ENCODE data around the gene INO80C. TPM values are rescaled to one million over a fixed set of nuclear protein-coding genes. Genes with fewer than 3 reads are reported as not detected.

INO80C gene
- total RNA-seq, 1 donor, result 4.8 TPM

- H3K4me3 ChIP-seq (ENCODE audit: low read depth, low read length), result no peak overlapping the region
- DNase-seq (ENCODE audit: low read depth), result no peak
- TF ChIP-seq, protein P1, sequence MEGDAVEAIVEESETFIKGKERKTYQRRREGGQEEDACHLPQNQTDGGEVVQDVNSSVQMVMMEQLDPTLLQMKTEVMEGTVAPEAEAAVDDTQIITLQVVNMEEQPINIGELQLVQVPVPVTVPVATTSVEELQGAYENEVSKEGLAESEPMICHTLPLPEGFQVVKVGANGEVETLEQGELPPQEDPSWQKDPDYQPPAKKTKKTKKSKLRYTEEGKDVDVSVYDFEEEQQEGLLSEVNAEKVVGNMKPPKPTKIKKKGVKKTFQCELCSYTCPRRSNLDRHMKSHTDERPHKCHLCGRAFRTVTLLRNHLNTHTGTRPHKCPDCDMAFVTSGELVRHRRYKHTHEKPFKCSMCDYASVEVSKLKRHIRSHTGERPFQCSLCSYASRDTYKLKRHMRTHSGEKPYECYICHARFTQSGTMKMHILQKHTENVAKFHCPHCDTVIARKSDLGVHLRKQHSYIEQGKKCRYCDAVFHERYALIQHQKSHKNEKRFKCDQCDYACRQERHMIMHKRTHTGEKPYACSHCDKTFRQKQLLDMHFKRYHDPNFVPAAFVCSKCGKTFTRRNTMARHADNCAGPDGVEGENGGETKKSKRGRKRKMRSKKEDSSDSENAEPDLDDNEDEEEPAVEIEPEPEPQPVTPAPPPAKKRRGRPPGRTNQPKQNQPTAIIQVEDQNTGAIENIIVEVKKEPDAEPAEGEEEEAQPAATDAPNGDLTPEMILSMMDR (IDR thresholded peaks at IDR 0.05; ENCODE audit: insufficient read depth, low read length), result no peak
Measured at GRCh38 chr18:35469725-35470124, 28.0 kb downstream of the INO80C start.

DNA sequence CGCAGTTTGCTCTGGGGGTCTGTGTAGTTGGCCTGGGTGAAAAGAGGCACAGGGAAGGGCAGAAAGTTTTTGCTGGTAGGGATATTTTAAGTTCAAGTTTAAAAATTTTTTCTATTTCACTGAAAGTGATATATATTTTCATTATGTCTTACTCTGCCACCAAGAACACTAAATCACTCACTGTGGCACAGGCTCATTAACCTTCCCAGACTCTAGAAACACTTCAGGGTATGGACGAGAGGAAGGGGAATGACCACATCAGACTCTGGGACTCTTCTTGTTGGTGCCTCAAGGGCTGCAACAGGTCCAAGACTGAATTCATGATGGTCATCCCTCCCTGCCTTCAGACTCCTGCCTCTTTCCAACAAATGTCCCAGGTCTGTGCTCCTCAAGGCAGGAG, 29.0 kb downstream of the INO80C start:
- TF ChIP-seq, protein P1 (IDR thresholded peaks at IDR 0.05; ENCODE audit: insufficient read depth, low read length), result no peak
- no peak for DNase-seq (ENCODE audit: low read depth)
- H3K4me3 ChIP-seq (ENCODE audit: low read depth, low read length), result no peak overlapping the region

GRCh38 chr18:35467624-35468016, 30.1 kb downstream of the INO80C start:
- TF ChIP-seq, protein P1 (IDR thresholded peaks at IDR 0.05; ENCODE audit: insufficient read depth, low read length), result no peak
- no peak overlapping the region for H3K4me3 ChIP-seq (ENCODE audit: low read depth, low read length)
- DNase-seq (ENCODE audit: low read depth), result no peak

DNA sequence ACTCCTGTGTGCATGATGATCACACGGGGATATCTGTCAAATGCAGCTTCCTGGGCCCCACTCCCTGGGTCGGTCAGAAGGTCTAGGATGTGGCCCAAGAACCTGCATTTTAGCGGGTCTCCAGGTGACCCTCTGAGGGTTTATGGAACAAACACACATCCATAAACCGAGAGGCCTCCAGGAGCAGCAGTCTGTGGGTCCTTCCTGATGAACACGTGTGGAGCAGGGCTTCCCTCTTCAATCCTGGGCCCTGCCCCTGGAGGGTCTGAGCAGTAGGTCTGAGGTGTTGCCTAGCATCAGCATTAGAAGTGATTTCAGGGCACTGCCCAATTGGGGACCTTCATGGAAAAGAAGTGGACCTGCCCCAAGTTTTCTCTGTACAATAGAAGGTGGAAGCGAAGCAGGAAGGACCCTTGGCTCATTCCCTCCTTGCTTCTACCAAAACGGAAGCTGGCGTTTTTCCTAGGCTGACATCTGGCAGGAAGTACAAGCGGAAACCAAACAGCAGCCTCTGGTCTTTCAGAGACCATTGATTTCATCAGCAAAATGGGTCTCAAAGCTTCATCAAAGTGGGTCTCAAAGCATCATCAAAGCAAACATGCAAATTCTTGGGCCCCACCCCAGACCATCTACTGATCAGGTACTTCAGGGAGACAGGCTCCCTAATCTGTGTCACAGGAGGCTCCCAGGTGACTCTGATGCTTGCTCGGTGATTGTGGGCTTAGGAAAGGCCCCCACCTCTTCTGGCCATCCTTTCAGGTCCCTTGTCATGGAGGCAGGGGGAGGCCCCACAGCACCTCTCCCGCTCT, 30.7 kb downstream of the INO80C start:
- TF ChIP-seq, protein P1 (IDR thresholded peaks at IDR 0.05; ENCODE audit: insufficient read depth, low read length), result no peak
- no peak overlapping the region for H3K4me3 ChIP-seq (ENCODE audit: low read depth, low read length)
- no peak for DNase-seq (ENCODE audit: low read depth)

GRCh38 chr18:35466334-35466733, 31.4 kb downstream of the INO80C start:
- TF ChIP-seq, protein P1 (IDR thresholded peaks at IDR 0.05; ENCODE audit: insufficient read depth, low read length), result no peak
- no peak overlapping the region for H3K4me3 ChIP-seq (ENCODE audit: low read depth, low read length)
- no peak for DNase-seq (ENCODE audit: low read depth)

GRCh38 chr18:35465329-35465728, 32.4 kb downstream of the INO80C start:
- no peak for DNase-seq (ENCODE audit: low read depth)
- TF ChIP-seq, protein P1 (IDR thresholded peaks at IDR 0.05; ENCODE audit: insufficient read depth, low read length), result no peak
- no peak overlapping the region for H3K4me3 ChIP-seq (ENCODE audit: low read depth, low read length)
